HG03196 (cell line): Measurements from ENCODE around the gene RASA3.

Source experiments
- ATAC-seq: cut with Tn5 transposase; IDR thresholded peaks from one replicate; pipeline ENCODE4 v1.9.1; 2021; ENCODE audit not compliant: unreplicated experiment

RASA3 gene

DNA sequence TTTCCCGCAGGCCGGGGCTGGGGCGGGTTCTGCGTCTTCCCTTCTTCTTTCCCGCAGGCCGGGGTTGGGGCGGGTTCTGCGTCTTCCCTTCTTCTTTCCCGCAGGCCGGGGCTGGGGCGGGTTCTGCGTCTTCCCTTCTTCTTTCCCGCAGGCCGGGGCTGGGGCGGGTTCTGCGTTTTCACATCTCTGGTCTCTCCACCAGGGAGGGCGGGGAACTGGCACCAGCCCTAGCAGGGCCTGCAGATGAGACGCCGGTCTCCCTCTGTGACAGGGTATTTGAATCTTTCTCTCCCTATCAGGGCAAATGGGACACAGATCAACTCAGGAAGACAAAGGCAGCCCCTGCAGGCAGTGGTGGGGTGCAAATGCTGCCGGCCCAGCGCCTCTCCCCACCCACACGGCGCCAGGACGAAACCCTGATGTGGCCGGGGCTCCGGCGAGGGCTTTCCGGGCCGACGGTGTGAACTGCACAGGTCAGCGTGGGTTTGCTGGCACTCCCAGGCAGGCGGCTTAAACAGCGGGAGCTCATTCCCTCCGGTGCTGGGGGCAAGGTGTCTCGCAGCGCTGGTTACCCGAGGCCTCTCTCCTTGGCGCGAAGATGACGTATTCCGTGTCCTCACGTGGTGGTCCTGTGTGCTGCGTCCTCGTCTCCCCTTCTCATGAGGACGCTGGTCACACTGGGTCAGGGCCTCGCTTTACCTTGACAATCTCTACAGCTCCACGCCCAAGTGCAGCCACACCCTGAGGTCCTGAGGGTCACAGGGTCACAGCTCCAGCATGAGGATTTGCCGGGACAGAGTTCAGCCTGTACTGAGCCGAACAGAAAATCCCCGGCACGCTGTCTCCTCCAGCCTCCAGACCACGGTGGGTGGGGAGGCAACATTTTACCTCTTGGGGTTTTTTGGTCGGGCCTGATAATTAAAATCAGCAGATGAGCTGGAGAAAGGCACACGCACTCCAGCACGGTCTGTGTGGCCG is 157.8 kb downstream of the RASA3 start:
- no peak for ATAC-seq

DNA sequence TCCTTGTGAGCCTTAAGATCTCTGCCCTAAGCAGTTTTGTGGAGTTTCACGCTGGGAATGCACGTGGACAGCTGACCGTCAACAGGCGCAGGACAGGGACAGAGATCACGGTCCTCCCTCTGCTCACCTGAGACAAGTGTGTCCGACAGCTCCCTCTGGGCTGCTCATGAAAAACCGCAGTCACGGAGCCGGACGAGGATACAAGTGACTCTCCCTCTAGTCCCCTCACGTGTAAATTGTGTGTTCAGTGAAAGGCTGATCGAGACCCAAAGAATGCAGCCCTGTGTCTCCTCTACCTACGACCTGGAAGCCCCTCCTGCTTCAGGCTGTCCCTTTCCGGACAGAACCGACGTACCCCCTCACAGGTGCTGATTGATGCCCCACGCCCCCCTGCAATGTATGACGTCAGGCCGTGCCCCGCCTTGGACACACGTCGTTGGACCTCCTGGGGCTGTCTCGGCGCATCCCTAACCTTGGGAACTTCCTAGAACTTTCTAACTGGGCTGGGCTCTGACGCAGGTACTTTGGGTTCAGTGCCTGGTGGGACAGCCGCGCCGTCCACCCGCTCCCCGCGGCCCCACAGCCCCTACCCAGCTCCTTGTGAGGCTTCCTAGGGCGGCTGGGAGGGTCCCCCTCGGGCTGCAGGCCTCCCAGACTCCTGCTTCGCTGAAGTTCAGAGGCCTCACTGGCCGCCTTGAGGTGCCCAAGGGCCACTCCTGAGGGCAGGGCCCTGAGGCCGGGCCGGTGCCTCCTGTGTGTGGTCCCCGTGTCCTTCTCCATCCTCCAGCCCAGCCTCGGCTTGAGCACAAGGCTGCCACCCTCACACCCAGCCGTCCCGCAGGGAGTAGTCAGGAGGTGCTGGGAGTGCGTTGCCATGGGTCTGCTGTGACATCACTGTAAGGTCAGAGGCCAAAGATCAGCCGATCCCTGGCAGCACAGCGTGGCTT is 158.9 kb downstream of the RASA3 start, which contains the start of gene C13orf46:
Gene C13orf46 (minus strand): TSS at position 859 of the 947 bp plus-strand sequence. CDS start 79 bp downstream, at position 780.
- no peak for ATAC-seq

DNA sequence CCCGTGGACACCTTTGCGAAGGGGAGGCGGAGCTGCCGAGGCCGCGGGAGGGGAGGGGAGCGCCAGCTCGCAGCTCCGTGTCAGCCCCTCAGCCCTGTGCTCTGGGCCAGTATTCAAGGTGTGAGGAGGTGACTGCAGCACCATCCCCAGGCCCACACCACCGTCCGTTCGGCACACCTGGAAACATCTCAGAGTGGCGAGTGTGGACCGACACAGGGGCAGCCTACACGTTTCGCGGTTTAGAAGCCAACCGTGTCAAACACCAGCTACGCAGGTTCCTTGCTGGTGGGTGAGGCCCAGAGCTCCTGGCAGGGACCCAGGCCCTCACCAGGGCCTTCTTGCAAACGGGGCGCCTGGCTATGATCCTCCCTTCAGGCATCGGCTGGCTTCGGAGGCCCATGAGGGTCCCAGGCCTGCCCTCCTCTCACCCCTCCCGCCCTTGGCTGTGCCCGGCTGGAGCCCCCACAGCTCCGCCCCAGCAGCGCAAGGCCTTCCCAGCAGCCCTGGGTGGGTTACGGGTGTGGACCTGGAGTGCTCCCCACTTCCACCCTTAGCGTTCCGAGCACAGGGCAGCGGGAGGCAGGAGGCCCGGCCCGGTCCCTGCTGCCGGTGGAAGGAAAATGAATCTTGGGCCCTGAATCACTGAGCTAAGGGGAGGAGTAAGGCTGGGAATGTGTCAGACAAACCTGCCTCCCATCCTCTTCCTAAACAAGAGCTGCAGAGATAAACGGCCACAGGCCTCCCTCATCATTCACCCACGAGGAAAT is 159.8 kb downstream of the RASA3 start:
- ATAC-seq: no peak

DNA sequence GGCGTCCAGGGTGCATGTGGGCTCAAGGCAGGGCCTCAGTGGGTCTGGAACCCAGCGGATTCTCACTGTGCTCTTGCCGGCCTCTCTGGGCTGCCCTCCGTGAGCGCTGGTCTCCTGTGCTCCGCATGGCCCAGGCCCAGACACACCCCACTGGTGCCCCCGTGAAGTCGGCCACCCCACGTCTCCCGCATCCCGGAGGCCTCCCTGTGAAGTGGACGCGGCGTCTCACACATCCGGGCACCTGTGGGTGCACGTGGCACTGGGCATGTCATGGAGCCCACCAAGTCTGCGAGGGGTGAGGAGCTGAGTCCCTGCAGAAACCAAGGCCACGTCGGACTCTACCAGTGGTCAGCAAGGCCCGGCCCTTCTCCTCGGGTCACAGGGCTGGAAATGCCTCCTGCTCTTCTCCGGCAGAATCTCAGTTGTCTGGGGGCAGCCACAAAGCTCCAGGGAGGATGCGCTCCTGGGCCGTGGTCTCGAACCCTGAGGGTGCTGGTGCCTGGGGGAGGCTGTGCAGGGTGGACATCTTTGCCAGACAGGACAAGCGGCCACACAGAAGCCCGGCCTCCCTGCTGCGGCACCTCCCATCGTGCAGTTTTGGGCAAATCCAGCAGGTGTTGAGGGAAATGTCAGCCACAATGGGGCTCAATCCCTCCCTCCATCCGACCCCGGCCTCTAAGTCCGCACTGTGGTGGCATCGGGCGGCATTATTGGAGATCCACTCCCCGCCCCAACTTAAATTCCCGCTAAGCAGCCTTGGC is 160.8 kb downstream of the RASA3 start:
- ATAC-seq: no peak

DNA sequence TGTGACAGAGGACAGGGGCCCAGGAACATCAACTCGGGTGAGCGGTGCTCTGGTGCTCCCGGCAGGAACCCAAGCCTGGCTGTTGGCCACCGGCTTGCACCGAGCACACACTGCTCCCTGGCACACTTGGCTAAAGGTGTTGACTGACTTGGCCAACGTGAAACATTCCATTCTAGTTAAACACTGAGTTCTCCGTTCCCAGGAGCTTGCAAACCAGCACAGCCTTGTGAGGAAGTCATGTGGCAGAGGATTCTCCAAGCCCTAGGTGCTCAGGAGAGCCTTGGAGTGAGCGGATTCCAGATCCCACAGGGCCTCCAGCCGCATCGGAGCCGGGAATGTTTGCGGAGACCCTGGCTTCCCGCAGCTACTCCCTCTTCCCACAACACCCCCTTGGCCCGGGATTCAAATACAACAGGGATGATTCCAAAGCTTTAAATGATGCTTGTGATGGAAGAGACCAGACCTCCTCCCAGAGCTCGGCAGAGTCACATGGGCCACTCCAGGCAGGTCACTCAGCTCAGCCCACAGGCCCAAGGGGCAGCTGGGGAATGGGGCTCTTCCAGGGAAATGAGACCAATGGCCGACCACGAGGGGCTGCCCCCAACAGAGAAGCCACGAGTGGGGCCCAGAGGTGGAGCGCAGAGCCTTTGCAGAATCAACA is 161.5 kb downstream of the RASA3 start:
- ATAC-seq: no peak

DNA sequence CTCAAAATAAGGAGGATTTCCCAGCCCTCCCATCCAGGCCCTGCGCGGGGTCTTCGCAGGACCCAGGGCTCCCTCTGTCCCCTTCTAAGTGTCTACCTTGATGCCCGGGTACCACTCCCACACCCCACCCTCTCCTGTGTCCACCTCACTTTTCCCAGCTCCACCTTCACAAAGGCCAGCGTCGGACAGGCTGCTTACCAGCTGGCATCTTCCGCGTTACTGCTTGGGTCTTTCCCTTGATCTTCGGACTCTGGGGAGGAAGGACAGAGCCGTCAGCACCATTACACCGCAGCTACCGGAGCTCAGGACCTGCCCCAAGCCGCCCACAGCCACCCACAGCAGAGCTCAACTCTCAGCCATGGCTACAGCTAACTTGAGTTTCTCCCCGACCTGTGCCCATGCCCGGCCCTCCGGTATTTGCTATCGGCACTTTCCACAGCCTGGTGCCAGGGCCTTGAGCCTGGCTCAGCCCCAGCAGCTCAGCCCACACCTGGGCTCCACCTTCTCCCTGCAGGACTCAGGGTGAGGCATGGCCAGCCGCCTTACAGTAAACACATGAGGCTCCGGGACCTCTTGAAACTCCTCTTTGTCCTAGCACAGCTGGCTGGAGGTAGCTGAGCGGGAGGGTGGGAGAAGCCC is 162.3 kb downstream of the RASA3 start:
- ATAC-seq: no peak

DNA sequence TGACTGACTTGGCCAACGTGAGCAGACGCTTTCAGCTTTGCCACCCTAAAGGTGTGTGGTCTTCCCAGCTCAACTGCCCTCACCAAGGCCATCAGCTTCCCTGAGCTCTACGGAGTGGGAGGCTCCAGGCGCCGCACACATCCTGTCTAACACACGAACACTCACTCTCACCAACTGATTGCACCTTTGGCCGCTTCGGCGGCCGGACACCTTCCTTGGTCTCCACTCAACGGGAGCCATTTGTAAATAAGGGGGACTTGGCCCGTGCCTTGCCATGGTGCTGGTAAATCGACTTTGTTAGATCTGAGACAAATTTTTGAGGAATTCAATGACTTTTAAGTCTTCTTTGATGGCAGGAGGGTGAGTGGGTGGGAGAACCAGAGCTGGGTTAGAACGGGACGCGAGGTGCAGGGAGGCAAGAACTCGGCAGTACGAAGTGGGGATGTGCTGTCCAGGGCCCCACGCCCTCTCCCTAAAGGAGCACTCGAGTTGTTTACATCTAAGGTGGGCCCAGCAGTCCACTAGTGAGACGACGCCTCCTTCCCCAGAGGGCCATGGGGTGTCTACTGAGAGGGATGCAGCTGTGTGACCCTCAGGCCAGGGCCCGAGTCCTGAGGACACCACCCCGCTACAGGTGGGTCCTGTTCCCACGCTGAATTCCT is 163.0 kb downstream of the RASA3 start:
- ATAC-seq: no peak

DNA sequence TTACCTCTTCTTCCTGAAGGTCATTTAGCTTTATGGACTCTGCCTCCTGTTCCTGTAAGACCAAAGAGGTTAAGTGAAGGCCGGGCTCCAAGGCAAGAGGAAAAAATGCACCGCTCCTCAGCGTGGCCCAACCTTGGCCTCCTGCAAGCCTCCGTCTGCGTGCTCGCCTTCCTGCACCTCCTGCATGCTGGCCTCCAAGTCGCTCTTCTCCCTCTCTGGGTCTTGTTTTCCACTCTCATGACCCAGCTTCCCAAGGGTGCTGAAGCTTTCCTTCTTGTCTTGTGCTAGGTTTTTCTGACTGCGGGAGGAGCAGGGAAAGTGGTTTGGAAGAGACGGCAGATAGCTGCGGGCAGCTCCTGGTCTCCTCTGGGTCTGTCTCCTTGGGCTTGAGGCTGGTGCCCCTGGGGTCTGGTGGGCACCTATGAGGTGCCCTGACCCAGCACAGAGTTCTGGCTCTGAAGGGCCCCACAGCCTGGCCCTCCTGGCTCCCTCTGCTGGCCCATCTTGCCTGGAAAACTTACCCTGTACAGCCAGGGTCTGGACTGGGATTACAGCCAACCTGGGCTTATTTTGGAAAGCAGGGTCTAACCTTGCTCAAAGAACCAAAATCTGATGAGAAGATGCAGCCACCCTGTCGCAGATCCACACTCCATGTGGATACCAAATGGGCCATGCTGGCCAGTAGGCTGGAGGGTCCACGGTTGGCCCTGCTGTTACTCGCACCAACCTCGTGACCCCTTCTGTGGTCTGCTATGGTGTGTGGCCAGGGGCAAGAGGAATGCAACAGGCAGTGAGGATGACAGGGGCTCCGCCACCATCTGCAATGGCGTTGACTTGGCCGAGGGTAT is 163.7 kb downstream of the RASA3 start:
- ATAC-seq: no peak

DNA sequence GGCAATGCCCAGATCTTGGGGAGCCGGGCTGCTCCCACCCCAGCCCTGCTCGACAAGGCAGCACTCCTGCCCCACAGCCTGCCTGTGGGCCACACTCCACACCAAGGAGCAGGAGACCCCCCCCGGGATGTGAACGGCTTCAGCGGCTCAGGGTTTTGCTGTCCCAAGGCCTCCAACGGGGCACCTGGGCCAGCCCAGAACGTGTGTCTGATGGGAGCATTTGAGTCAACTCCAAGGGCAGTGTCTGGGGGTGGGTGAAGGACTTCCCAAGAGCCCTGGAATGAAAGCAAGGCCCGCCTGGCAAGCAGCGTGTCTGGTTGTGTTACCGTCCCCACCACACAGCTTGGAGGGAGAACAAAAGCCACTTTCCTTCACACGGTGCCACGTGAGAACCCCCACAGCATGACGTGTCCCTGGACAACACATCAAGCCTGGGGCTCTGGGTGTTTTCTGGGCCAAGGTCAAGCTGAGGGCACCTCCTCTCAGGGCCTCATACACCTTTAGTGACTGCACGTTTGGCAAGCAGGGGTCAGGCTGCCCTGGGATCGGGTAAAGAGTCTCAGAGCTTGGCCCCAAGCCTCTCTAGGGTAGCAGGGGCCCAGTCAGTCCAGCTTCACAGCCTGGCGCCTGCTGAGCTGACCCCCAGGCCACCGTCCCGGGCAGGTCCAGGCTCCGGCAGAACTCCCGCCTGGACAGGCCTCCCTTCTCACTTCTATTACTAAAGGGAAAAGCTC is 164.5 kb downstream of the RASA3 start:
- no peak for ATAC-seq

DNA sequence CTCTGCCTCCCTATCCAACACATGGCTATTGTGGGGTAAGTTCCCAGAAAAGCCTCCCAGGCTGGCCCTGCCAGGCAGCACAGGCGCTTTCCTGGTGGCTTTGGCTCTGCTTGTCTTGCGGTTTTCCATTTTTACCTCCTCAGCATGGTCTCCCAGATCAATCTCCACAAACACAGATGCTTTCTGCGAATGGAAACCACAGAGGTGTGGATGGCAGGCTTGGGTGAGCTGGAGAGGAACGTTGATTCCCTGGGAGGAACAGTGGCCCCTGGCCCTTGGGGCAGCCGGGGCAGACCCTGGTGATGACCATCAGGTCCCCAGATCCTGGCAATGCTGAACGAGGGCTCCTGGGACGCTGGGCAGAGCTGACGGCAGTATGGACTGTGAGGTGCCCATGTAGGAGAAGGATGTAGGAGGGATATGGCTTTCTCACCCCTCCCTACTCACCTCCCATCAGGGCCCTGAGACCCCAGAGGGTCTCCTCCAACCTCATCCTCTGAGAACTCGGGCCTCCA is 165.2 kb downstream of the RASA3 start:
- no peak for ATAC-seq

DNA sequence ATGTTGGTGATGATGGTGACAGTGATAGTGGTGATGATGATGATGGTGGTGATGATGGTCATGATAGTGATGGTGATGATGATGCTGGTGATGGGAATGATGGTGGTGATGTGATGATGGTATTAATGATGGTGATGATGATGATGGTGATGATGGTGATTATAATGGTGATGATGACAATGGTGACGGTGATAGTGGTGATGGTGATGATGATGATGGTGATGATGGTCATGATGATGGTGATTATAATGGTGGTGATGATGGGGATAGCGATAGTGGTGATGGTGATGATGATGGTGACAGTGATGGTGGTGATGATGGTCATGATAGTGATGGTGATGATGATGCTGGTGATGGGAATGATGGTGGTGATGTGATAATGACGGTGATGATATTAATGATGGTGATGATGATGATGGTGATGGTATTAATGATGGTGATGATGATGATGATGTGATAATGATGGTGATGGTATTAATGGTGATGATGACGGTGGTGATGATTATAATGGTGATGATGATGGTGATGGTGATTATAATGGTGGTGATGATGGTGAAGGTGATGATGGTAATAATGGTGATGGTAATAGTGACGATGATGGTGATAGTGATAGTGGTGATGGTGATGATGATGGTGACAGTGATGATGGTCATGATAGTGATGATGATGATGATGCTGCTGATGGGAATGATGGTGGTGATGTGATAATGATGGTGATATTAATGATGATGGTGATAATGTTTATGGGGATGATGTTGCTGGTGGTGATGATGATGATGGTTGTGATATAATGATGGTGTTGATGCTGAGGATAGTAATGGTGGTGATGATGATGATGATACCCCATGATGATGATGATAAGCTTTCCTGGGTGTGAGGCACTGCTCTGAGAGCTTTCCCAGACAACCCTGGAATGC is 166.2 kb downstream of the RASA3 start:
- no peak for ATAC-seq

DNA sequence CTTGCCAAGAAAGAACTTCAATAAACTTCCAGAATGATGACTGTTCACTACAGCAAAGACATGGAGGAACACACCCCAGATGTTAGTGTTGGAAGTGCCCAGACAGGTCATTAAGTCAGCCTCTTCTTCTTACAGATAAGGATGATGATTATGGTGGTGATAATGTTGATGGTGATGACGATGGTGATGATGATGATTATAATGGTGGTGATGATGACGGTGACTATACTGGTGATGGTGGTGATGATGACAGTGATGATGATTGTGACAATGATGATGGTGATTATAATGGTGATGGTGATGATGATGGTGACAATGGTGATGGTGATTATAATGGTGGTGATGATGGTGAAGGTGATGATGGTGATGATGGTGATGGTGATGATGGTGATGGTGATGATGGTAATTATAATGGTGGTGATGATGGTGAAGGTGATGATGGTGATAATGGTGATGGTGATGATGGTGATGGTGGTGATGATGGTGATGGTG is 167.0 kb downstream of the RASA3 start:
- ATAC-seq: no peak

DNA sequence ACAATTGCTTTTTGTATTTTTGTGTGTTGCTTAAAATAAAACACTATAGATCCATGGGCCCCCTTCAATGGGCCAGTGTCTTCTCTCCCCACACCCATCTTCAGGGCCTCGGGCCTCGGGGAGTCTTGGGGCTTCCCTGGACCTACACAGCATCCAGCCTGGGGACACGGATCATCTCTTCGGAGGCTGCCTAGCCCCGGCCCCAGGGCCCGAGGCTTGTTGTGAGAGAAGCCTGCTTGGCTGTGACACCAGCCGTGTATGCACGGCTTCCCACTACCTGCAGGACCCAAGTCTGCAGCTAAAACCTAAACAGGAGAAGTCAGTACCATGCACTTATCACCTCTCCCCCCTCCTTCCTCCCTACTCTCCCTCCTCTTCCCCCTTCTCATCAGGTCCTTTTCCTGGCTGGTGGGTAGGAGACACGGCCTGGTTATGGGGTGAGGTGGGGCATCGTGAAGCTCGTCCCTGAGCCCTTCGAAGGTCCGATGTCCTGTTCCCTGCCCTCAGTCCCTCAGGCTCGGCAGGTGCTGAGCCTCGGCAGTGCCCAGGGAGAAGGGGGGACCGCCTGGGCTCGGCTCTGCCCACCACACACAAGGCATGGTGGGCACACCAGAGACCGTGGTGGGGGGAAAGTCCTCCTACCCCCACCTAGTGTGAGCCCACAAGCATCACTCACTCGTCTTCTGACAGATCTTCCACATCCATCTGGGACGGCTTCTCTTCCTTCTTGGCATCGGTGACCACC is 168.0 kb downstream of the RASA3 start:
- ATAC-seq: no peak

DNA sequence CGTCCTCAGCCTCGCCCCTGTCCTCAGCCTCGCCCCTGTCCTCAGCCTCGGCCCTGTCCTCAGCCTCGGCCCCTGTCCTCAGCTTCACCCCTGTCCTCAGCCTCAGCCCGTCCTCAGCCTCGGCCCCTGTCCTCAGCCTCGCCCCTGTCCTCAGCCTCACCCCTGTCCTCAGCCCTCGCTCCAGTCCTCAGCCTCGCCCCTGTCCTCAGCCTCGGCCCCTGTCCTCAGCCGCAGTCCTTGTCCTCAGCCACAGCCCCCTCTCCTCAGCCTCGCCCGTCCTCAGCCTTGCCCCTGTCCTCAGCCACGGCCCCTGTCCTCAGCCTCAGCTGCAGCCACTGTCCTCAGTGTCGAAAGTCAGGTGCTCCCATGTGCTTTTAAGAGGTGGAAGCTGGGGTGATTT is 169.0 kb downstream of the RASA3 start:
- no peak for ATAC-seq

DNA sequence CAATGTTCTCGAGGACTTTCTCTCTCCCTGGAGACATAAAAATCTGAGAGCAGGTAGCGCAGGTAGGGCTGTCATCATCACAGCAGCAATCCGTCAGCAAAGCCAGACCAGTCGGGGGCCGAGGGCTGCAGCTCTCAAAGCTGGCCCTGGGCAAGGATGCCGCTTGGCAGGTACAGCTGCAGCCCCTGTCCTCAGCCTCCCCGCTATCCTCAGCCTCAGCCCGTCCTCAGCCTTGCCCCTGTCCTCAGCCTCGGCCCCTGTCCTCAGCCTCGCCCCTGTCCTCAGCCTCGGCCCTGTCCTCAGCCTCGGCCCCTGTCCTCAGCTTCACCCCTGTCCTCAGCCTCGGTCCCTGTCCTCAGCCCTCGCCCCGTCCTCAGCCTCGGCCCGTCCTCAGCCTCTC is 169.4 kb downstream of the RASA3 start:
- ATAC-seq: no peak
